Measurements from ENCODE around the gene TLN1.
A peak's percentile ranks its signal among the peaks of the same experiment; 100 is the strongest.

Gene TLN1

GRCh38 chr9:35684921-35685320, 47.1 kb downstream of the TLN1 start:
- no peaks in the 10 kb centered on the region for H3K36me3 Mint-ChIP-seq (ENCODE audit: low read depth)
- H3K4me3 Mint-ChIP-seq = no peak overlapping the region
- no peak overlapping the region for H3K27ac Mint-ChIP-seq
- no peaks in the 10 kb centered on the region for H3K9me3 Mint-ChIP-seq
- H3K27me3 Mint-ChIP-seq (ENCODE audit: low read depth) = no peaks in the 10 kb centered on the region
- H3K4me1 Mint-ChIP-seq (ENCODE audit: low read depth) = peaks cover 11% of the 10 kb centered on the region

GRCh38 chr9:35683323-35683722, 48.7 kb downstream of the TLN1 start:
- H3K36me3 Mint-ChIP-seq (ENCODE audit: low read depth) = no peaks in the 10 kb centered on the region
- H3K4me3 Mint-ChIP-seq = no peak overlapping the region
- no peaks in the 10 kb centered on the region for H3K9me3 Mint-ChIP-seq
- H3K27me3 Mint-ChIP-seq (ENCODE audit: low read depth) = peaks cover 4% of the 10 kb centered on the region
- peaks cover 3% of the 10 kb centered on the region for H3K4me1 Mint-ChIP-seq (ENCODE audit: low read depth)
- no peak overlapping the region for H3K27ac Mint-ChIP-seq

GRCh38 chr9:35682520-35683315, 49.3 kb downstream of the TLN1 start:
- Mint-ChIP-seq H3K4me3 (no peak overlapping the region), H3K27ac (no peak overlapping the region), H3K4me1 (ENCODE audit: low read depth) (peaks cover 2% of the 10 kb centered on the region), H3K9me3 (no peaks in the 10 kb centered on the region), H3K27me3 (ENCODE audit: low read depth) (peaks cover 4% of the 10 kb centered on the region), H3K36me3 (ENCODE audit: low read depth) (no peaks in the 10 kb centered on the region)

GRCh38 chr9:35682051-35682450, 49.9 kb downstream of the TLN1 start:
- Mint-ChIP-seq H3K27me3 (ENCODE audit: low read depth) (peaks cover 11% of the 10 kb centered on the region), H3K27ac (no peak overlapping the region), H3K4me1 (ENCODE audit: low read depth) (no peaks in the 10 kb centered on the region), H3K4me3 (no peak overlapping the region), H3K36me3 (ENCODE audit: low read depth) (no peaks in the 10 kb centered on the region), H3K9me3 (no peaks in the 10 kb centered on the region)

- H3K36me3 Mint-ChIP-seq (ENCODE audit: low read depth) = peaks cover under 1% of the 10 kb centered on the region
- H3K27ac Mint-ChIP-seq = no peak overlapping the region
- peaks cover 15% of the 10 kb centered on the region for H3K27me3 Mint-ChIP-seq (ENCODE audit: low read depth)
Measured at GRCh38 chr9:35681341-35682002, 50.5 kb downstream of the TLN1 start.

GRCh38 chr9:35680331-35681105, 51.5 kb downstream of the TLN1 start:
- H3K27ac Mint-ChIP-seq = no peak overlapping the region
- H3K4me3 Mint-ChIP-seq = no peak overlapping the region
- peaks cover 2% of the 10 kb centered on the region for H3K36me3 Mint-ChIP-seq (ENCODE audit: low read depth)
- peaks cover 4% of the 10 kb centered on the region for H3K4me1 Mint-ChIP-seq (ENCODE audit: low read depth)
- no peaks in the 10 kb centered on the region for H3K9me3 Mint-ChIP-seq
- peaks cover 20% of the 10 kb centered on the region for H3K27me3 Mint-ChIP-seq (ENCODE audit: low read depth)

More at GRCh38 chr9:35681341-35682002, 50.5 kb downstream of the TLN1 start:
- peaks cover 1% of the 10 kb centered on the region for H3K4me1 Mint-ChIP-seq (ENCODE audit: low read depth)
- H3K4me3 Mint-ChIP-seq = no peak overlapping the region
- no peaks in the 10 kb centered on the region for H3K9me3 Mint-ChIP-seq

- H3K27ac Mint-ChIP-seq = no peak overlapping the region
- H3K36me3 Mint-ChIP-seq (ENCODE audit: low read depth) = peaks cover 2% of the 10 kb centered on the region
- no peak overlapping the region for H3K4me3 Mint-ChIP-seq
- H3K4me1 Mint-ChIP-seq (ENCODE audit: low read depth) = peaks cover 4% of the 10 kb centered on the region
- H3K9me3 Mint-ChIP-seq = no peaks in the 10 kb centered on the region
- peaks cover 23% of the 10 kb centered on the region for H3K27me3 Mint-ChIP-seq (ENCODE audit: low read depth)
Measured at GRCh38 chr9:35679766-35680330, 52.1 kb downstream of the TLN1 start.

GRCh38 chr9:35679091-35679490, 52.9 kb downstream of the TLN1 start:
- Mint-ChIP-seq H3K4me3 (no peak overlapping the region), H3K27ac (no peak overlapping the region), H3K9me3 (no peaks in the 10 kb centered on the region), H3K36me3 (ENCODE audit: low read depth) (peaks cover 2% of the 10 kb centered on the region), H3K27me3 (ENCODE audit: low read depth) (peaks cover 30% of the 10 kb centered on the region), H3K4me1 (ENCODE audit: low read depth) (peaks cover 8% of the 10 kb centered on the region)

- H3K36me3 Mint-ChIP-seq (ENCODE audit: low read depth) = peaks cover 2% of the 10 kb centered on the region
- H3K4me1 Mint-ChIP-seq (ENCODE audit: low read depth) = peaks cover 8% of the 10 kb centered on the region
- peak overlapping the region; percentile 60 for H3K4me3 Mint-ChIP-seq
- H3K27me3 Mint-ChIP-seq (ENCODE audit: low read depth) = peaks cover 43% of the 10 kb centered on the region
- H3K27ac Mint-ChIP-seq = no peak overlapping the region
- no peaks in the 10 kb centered on the region for H3K9me3 Mint-ChIP-seq
Measured at GRCh38 chr9:35675732-35676392, 56.1 kb downstream of the TLN1 start.

- Mint-ChIP-seq H3K36me3 (ENCODE audit: low read depth) (peaks cover 2% of the 10 kb centered on the region), H3K27me3 (ENCODE audit: low read depth) (peaks cover 43% of the 10 kb centered on the region), H3K27ac (no peak overlapping the region), H3K4me1 (ENCODE audit: low read depth) (peaks cover 8% of the 10 kb centered on the region), H3K9me3 (no peaks in the 10 kb centered on the region), H3K4me3 (no peak overlapping the region)
Measured at GRCh38 chr9:35675204-35675603, 56.8 kb downstream of the TLN1 start.

- no peak overlapping the region for H3K4me3 Mint-ChIP-seq
- no peak overlapping the region for H3K27ac Mint-ChIP-seq
- H3K36me3 Mint-ChIP-seq (ENCODE audit: low read depth) = peaks cover 2% of the 10 kb centered on the region
- H3K27me3 Mint-ChIP-seq (ENCODE audit: low read depth) = peaks cover 40% of the 10 kb centered on the region
- H3K9me3 Mint-ChIP-seq = no peaks in the 10 kb centered on the region
- H3K4me1 Mint-ChIP-seq (ENCODE audit: low read depth) = peaks cover 8% of the 10 kb centered on the region
Measured at GRCh38 chr9:35674025-35674361, 58.0 kb downstream of the TLN1 start.

- peaks cover 8% of the 10 kb centered on the region for H3K4me1 Mint-ChIP-seq (ENCODE audit: low read depth)
- no peaks in the 10 kb centered on the region for H3K9me3 Mint-ChIP-seq
- peak within 1 kb of the TSS; percentile 1 for H3K27ac Mint-ChIP-seq
- peaks cover 40% of the 10 kb centered on the region for H3K27me3 Mint-ChIP-seq (ENCODE audit: low read depth)
- H3K36me3 Mint-ChIP-seq (ENCODE audit: low read depth) = peaks cover 2% of the 10 kb centered on the region
- peak within 1 kb of the TSS; percentile 41 for H3K4me3 Mint-ChIP-seq
Measured at GRCh38 chr9:35673132-35674024, 58.6 kb downstream of the TLN1 start, which contains the start of gene CA9. Gene CA9, plus strand, starts transcription at chr9:35673928. Its CDS starts 32 bp downstream, at chr9:35673960.

Measured in T-helper 1 cell treated with Interleukin-12 subunit alpha and Interleukin-12 subunit beta and Interleukin-4 antibody, amounts not matched to agents 30 μg/mL and 1 μg/mL, for 36 hours (primary cell).